Osteoblast (primary cell): ENCODE data around the gene GC. TPM values are rescaled to one million over a fixed set of nuclear protein-coding genes. Genes with fewer than 3 reads are reported as not detected.

Experiments
- DNase-seq: peaks from one replicate; pipeline ENCODE4 v3.0.0; 2011; ENCODE audit warnings: low spot score, mixed read lengths; ENCODE audit not compliant: insufficient read length; ENCODE audit errors: missing footprints
- H2AFZ ChIP-seq: 2 replicates; pipeline ENCODE4 v1.6.0; 2011; ENCODE audit warnings: mild to moderate bottlenecking, low read length
- H3K27ac ChIP-seq: 2 replicates; pipeline ENCODE4 v1.5.1; 2011; ENCODE audit warnings: mild to moderate bottlenecking, low read depth, low read length, moderate library complexity
- H3K27me3 ChIP-seq: 2 replicates; pipeline ENCODE4 v1.6.0; 2012; ENCODE audit warnings: mild to moderate bottlenecking, control low read depth, inconsistent platforms, low read length, moderate library complexity; ENCODE audit not compliant: insufficient read depth
- H3K36me3 ChIP-seq: 2 replicates; pipeline ENCODE4 v1.5.1; 2011; ENCODE audit warnings: mild to moderate bottlenecking, low read length, control low read depth, moderate library complexity; ENCODE audit not compliant: insufficient read depth
- H3K4me1 ChIP-seq: 2 replicates; pipeline ENCODE4 v1.5.1; 2011; ENCODE audit warnings: mild to moderate bottlenecking, low read length, control low read depth, moderate library complexity; ENCODE audit not compliant: insufficient read depth
- H3K4me2 ChIP-seq: 2 replicates; pipeline ENCODE4 v1.6.0; 2011; ENCODE audit warnings: mild to moderate bottlenecking, low read length; ENCODE audit not compliant: insufficient read depth
- H3K4me3 ChIP-seq: fragments of 200-600 bp; sonication (generic); 3 replicates; pipeline ENCODE4 v1.5.1; 2012; ENCODE audit warnings: mild to moderate bottlenecking, low read length, inconsistent platforms; ENCODE audit not compliant: insufficient read depth
- H3K79me2 ChIP-seq: 2 replicates; pipeline ENCODE4 v1.6.0; 2012; ENCODE audit warnings: mild to moderate bottlenecking, low read length, control low read depth, inconsistent platforms; ENCODE audit not compliant: insufficient read depth
- H3K9me3 ChIP-seq: 2 replicates; pipeline ENCODE4 v1.5.1; 2011; ENCODE audit warnings: low read depth, low read length, control low read depth
- H4K20me1 ChIP-seq: 2 replicates; pipeline ENCODE4 v1.6.0; 2012; ENCODE audit warnings: mild to moderate bottlenecking, low read length, control low read depth; ENCODE audit not compliant: insufficient read depth
- total RNA-seq: library from RNA; depleted of rRNA; stranded (reverse); fragments of >200 nt; gene quantifications from 2 replicates; pipeline ENCODE4 v1.2.3, GENCODE V29; 2012
- TF ChIP-seq, protein P1 (sequence below): IDR thresholded peaks from 2 replicates; pipeline ENCODE4 v1.5.1; 2011; ENCODE audit warnings: mild to moderate bottlenecking, low read depth, low read length, moderate library complexity; ENCODE audit errors: extremely low read depth

The GC gene
- total RNA-seq, 1 donor = not detected

DNA sequence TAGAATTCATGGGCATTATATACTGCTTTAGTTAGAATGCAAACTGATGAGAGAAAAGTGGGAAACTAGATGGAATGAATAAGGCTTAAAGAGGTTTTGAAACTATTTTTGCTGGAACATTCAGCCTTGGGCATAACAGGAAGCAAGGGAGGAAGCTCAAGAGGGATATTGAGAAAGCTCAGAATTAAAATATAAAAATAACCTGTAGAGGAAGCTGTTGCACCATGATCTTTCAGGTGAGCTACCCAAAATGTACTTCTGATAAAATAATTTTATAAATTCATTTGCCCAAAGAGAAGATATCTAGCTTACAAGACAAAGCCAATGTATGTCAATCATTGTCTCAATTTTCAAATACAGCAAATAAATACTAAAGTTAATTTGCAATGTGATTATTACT is 11.3 kb downstream of the GC start:
- Histone ChIP-seq H3K4me1 (no peaks in the 10 kb centered on the region), H3K9me3 (no peaks in the 10 kb centered on the region), H3K4me3 (no peak overlapping the region), H3K27ac (no peak overlapping the region), H3K4me2 (no peak overlapping the region), H3K27me3 (no peaks in the 10 kb centered on the region), H3K36me3 (no peaks in the 10 kb centered on the region), H3K79me2 (no peaks in the 10 kb centered on the region), H4K20me1 (no peaks in the 10 kb centered on the region), H2AFZ (no peak overlapping the region)
- no peak for DNase-seq
- TF ChIP-seq, protein P1, sequence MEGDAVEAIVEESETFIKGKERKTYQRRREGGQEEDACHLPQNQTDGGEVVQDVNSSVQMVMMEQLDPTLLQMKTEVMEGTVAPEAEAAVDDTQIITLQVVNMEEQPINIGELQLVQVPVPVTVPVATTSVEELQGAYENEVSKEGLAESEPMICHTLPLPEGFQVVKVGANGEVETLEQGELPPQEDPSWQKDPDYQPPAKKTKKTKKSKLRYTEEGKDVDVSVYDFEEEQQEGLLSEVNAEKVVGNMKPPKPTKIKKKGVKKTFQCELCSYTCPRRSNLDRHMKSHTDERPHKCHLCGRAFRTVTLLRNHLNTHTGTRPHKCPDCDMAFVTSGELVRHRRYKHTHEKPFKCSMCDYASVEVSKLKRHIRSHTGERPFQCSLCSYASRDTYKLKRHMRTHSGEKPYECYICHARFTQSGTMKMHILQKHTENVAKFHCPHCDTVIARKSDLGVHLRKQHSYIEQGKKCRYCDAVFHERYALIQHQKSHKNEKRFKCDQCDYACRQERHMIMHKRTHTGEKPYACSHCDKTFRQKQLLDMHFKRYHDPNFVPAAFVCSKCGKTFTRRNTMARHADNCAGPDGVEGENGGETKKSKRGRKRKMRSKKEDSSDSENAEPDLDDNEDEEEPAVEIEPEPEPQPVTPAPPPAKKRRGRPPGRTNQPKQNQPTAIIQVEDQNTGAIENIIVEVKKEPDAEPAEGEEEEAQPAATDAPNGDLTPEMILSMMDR = no peak

DNA sequence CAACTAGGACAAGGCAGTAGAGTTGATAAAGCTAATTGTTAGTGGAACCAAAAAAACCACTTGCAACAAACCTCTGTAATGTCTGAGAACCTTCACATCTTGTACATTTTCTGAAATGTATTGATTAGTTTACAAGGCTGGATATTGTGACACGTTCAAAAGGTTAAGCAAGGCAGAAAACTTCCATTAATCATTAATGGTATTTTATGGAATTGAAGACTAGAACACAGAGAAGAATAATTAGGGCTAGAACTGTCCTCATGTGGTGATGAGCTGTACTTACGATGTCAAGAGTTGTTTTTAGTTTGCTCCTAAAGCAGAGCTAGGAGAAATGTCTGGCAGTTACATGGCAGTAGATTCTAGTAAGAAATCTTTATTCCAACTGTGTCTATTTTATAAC is 12.3 kb downstream of the GC start:
- Histone ChIP-seq H3K4me2 (no peak overlapping the region), H2AFZ (no peak overlapping the region), H3K27ac (no peak overlapping the region), H3K4me3 (no peak overlapping the region), H3K9me3 (no peaks in the 10 kb centered on the region), H4K20me1 (no peaks in the 10 kb centered on the region), H3K79me2 (no peaks in the 10 kb centered on the region), H3K27me3 (no peaks in the 10 kb centered on the region), H3K36me3 (no peaks in the 10 kb centered on the region), H3K4me1 (no peaks in the 10 kb centered on the region)
- TF ChIP-seq, protein P1 = no peak
- DNase-seq = no peak

DNA sequence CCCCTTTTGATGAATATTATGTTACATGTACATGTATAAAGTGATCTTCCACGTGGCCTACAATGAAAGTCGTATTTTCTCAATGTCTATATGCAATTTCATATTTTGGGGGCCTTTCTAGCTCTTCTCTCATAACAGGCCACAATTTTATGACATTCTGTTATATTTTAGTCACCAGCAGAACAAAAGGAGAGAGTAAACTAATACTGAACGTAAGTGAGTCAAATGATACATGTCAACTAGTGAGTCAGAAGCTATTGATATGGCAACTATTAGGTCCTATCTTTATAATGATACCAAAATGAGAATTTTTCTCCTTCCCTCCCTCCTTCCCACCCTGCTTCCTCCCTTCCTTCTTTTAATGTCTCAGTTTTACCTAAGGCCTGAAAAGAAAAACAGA is 14.4 kb downstream of the GC start:
- Histone ChIP-seq H3K4me1 (no peaks in the 10 kb centered on the region), H3K27ac (no peak overlapping the region), H3K4me3 (no peak overlapping the region), H3K4me2 (no peak overlapping the region), H4K20me1 (no peaks in the 10 kb centered on the region), H3K79me2 (no peaks in the 10 kb centered on the region), H3K36me3 (no peaks in the 10 kb centered on the region), H2AFZ (no peak overlapping the region), H3K9me3 (no peaks in the 10 kb centered on the region), H3K27me3 (no peaks in the 10 kb centered on the region)
- DNase-seq = no peak
- TF ChIP-seq, protein P1 = no peak

DNA sequence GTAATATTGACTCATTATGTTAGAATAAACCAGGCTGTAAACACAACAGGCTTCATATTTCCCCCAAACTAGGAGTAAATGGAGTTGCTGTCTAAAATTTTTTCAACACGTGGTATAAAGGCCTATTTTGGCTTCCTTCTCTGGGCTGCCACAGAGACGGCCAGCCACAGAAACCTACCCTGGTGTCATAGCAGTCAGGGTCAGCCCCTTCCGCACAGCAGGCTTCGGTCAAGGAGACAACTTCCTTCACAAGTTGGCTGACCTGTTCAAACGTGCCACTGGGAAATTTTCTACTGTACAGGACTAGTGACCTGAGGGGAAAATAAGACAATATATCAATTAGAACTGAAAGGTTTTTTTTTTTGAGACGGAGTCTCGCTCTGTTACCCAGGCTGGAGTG is 15.8 kb downstream of the GC start:
- TF ChIP-seq, protein P1 = no peak
- Histone ChIP-seq H3K27me3 (no peaks in the 10 kb centered on the region), H3K36me3 (no peaks in the 10 kb centered on the region), H3K4me2 (no peak overlapping the region), H3K79me2 (no peaks in the 10 kb centered on the region), H3K9me3 (no peaks in the 10 kb centered on the region), H4K20me1 (no peaks in the 10 kb centered on the region), H2AFZ (no peak overlapping the region), H3K4me1 (no peaks in the 10 kb centered on the region), H3K27ac (no peak overlapping the region), H3K4me3 (no peak overlapping the region)
- DNase-seq = no peak
